Vagina (tissue), 2 donors: ENCODE measurements around the gene CCDC34.

ENCODE experiments used
- CTCF ChIP-seq, 3 experiments: fragments of 450-650 bp in 2 of 3; fragments of 200-600 bp in 1 of 3; sonication (generic) in 1 of 3; IDR thresholded peaks; one replicate each; pipeline ENCODE4 v1.5.1; 2017 to 2019; ENCODE audit warnings: antibody characterized with exemption in 3 of 3, mild to moderate bottlenecking in 2 of 3, moderate library complexity in 2 of 3
- POLR2A ChIP-seq, 2 donors: fragments of 450-650 bp; IDR thresholded peaks; one replicate each; pipeline ENCODE4 v1.6.1; 2017; ENCODE audit warnings: antibody characterized with exemption in 2 of 2, mild to moderate bottlenecking in 2 of 2, moderate library complexity in 2 of 2
- POLR2AphosphoS5 ChIP-seq, 2 donors: sonication (generic); formaldehyde crosslinking; IDR thresholded peaks; one replicate each; pipeline ENCODE4 v1.9.0; 2017; ENCODE audit warnings: antibody characterized with exemption in 2 of 2, mild to moderate bottlenecking in 2 of 2, low read depth in 1 of 2; ENCODE audit not compliant: insufficient read depth in 1 of 2

- TF ChIP-seq CTCF (IDR thresholded peaks at IDR 0.05) (no peak), POLR2A (IDR thresholded peaks at IDR 0.05) (no peak), POLR2AphosphoS5 (IDR thresholded peaks at IDR 0.05; ENCODE audit: insufficient read depth in 1 of 2, low read depth in 1 of 2) (no peak)
These were observed 4.9 kb upstream of the CCDC34 start for GRCh38 chr11:27367881-27368280.
